OCI-LY7 (cell line): ENCODE data around the gene SH3RF3. TPM values are rescaled to one million over a fixed set of nuclear protein-coding genes. Genes with fewer than 3 reads are reported as not detected.

ENCODE experiments used
- BruUV-seq: library from RNA; stranded (reverse); fragments of 400-500 nt; replicated peaks from 2 replicates; lab custom pipeline; 2021; lab: Mats Ljungman, UMichigan
- CTCF ChIA-PET: fragments of 300-600 bp; sonication (Branson Sonifier 250); formaldehyde crosslinking; loops from one replicate; lab custom pipeline; 2022; ENCODE audit warnings: antibody characterized with exemption; ENCODE audit not compliant: unreplicated experiment; lab: Charles Lee
- POLR2A ChIA-PET: fragments of 300-600 bp; sonication (Branson Sonifier 250); formaldehyde crosslinking; loops from one replicate; lab custom pipeline; 2022; ENCODE audit warnings: antibody characterized with exemption; lab: Charles Lee
- DNase-seq: peaks from one replicate; pipeline ENCODE4 v3.0.0-alpha.2; 2015; ENCODE audit warnings: low spot score
- H2AFZ ChIP-seq: fragments of 200-600 bp; sonication (generic), shearing (Covaris generic); 2 replicates; pipeline ENCODE4 v1.6.1; 2014; ENCODE audit warnings: mild to moderate bottlenecking, antibody characterized with exemption, low read length, moderate library complexity
- H3K27ac ChIP-seq: fragments of 200-600 bp; sonication (generic); 2 replicates; pipeline ENCODE4 v1.5.1; 2014; ENCODE audit warnings: mixed run types, low read depth, mild to moderate bottlenecking, moderate library complexity, low read length, inconsistent platforms; ENCODE audit not compliant: poor library complexity, severe bottlenecking
- H3K36me3 ChIP-seq: fragments of 200-600 bp; sonication (generic); 2 replicates; pipeline ENCODE4 v1.6.1; 2014; ENCODE audit warnings: mild to moderate bottlenecking, antibody characterized with exemption, low read length, moderate library complexity, mixed read lengths; ENCODE audit not compliant: insufficient read depth
- H3K4me1 ChIP-seq: fragments of 200-600 bp; sonication (generic); 2 replicates; pipeline ENCODE4 v1.5.1; 2014; ENCODE audit warnings: mild to moderate bottlenecking, low read length; ENCODE audit not compliant: insufficient read depth, poor library complexity, severe bottlenecking
- H3K4me2 ChIP-seq: fragments of 200-600 bp; sonication (generic); 2 replicates; pipeline ENCODE4 v1.6.1; 2014; ENCODE audit warnings: mild to moderate bottlenecking, low read length
- H3K4me3 ChIP-seq: fragments of 200-600 bp; sonication (generic); 2 replicates; pipeline ENCODE4 v1.5.1; 2014; ENCODE audit warnings: mild to moderate bottlenecking, low read depth, low read length; ENCODE audit not compliant: poor library complexity, severe bottlenecking
- H3K79me2 ChIP-seq: fragments of 200-600 bp; sonication (generic); 2 replicates; pipeline ENCODE4 v1.6.1; 2016; ENCODE audit warnings: low read depth, mild to moderate bottlenecking, low read length, moderate library complexity, mixed read lengths; ENCODE audit not compliant: insufficient read depth
- H3K9me2 ChIP-seq: fragments of 200-600 bp; sonication (generic); 2 replicates; pipeline ENCODE4 v1.6.1; 2016; ENCODE audit warnings: mild to moderate bottlenecking, low read length, mixed read lengths; ENCODE audit not compliant: insufficient read depth
- H3K9me3 ChIP-seq: fragments of 200-600 bp; sonication (generic); 2 replicates; pipeline ENCODE4 v1.6.1; 2014; ENCODE audit warnings: mild to moderate bottlenecking, mixed run types, low read length, mixed read lengths
- H4K20me1 ChIP-seq: fragments of 200-600 bp; sonication (generic); 2 replicates; pipeline ENCODE4 v1.6.1; 2014; ENCODE audit warnings: mild to moderate bottlenecking, antibody characterized with exemption, low read length, moderate library complexity, mixed read lengths; ENCODE audit not compliant: insufficient read depth
- EZH2phosphoT487 ChIP-seq: fragments of 200-600 bp; sonication (generic); IDR thresholded peaks from 2 replicates; pipeline ENCODE4 v1.6.1; 2018; ENCODE audit warnings: low read depth, borderline replicate concordance, mild to moderate bottlenecking, mixed run types, antibody characterized with exemption, low read length, moderate library complexity, mixed read lengths
- intact Hi-C: fragments of 100-400 bp; cut with micrococcal nuclease; formaldehyde crosslinking; loops from one replicate; pipeline ENCODE4 v1.10.0; 2022; ENCODE audit not compliant: unreplicated experiment
- total RNA-seq, 2 experiments: library from RNA; depleted of rRNA in 1 of 2; stranded (reverse); fragments of >200 nt in 1 of 2; shearing (Covaris generic) in 1 of 2; gene quantifications; 2 replicates each; pipeline ENCODE4 v1.2.3, GENCODE V29; 2014 to 2022
- TF ChIP-seq, protein P1 (sequence below): fragments of 200-600 bp; sonication (generic); conservative IDR thresholded peaks from 2 replicates; pipeline ENCODE4 v1.5.1; 2014; ENCODE audit warnings: mild to moderate bottlenecking, antibody characterized with exemption, low read length, moderate library complexity, mixed read lengths

The SH3RF3 gene
- total RNA-seq, 2 experiments from 2014 or later = not detected

DNA sequence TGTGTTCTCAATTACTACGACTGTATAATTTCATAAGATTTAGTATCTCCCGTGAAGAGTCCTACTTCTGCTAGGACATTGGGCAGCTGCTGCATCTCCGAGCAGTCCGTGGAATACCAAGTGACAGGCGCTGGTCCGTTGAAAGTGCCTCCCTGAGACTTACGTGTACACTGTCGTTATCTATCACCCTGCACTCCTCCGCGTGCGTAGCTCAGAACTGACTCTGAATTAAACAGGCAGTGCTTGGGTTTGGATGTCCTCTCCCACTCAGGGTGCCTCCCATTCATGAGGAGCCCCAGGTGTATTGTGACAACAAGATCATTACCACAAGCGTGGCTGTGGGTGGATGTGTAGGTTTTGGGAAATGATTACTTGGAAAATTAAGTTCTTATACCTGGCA, 148.4 kb downstream of the SH3RF3 start:
- H3K9me2 ChIP-seq = no peaks in the 10 kb centered on the region
- H3K4me2 ChIP-seq = no peak overlapping the region
- ChIA-PET POLR2A (no interaction called here), CTCF (no interaction called here)
- H3K9me3 ChIP-seq = no peaks in the 10 kb centered on the region
- H3K27ac ChIP-seq = no peak overlapping the region
- H3K4me3 ChIP-seq = no peak overlapping the region
- intact Hi-C loops = no loop called here
- no peak for DNase-seq
- H3K36me3 ChIP-seq = no peaks in the 10 kb centered on the region
- BruUV-seq = no TSS peak
- no peaks in the 10 kb centered on the region for H4K20me1 ChIP-seq
- H3K4me1 ChIP-seq = no peaks in the 10 kb centered on the region
- H2AFZ ChIP-seq = no peak overlapping the region
- no peaks in the 10 kb centered on the region for H3K79me2 ChIP-seq
- TF ChIP-seq, protein P1, sequence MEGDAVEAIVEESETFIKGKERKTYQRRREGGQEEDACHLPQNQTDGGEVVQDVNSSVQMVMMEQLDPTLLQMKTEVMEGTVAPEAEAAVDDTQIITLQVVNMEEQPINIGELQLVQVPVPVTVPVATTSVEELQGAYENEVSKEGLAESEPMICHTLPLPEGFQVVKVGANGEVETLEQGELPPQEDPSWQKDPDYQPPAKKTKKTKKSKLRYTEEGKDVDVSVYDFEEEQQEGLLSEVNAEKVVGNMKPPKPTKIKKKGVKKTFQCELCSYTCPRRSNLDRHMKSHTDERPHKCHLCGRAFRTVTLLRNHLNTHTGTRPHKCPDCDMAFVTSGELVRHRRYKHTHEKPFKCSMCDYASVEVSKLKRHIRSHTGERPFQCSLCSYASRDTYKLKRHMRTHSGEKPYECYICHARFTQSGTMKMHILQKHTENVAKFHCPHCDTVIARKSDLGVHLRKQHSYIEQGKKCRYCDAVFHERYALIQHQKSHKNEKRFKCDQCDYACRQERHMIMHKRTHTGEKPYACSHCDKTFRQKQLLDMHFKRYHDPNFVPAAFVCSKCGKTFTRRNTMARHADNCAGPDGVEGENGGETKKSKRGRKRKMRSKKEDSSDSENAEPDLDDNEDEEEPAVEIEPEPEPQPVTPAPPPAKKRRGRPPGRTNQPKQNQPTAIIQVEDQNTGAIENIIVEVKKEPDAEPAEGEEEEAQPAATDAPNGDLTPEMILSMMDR = no peak
- TF ChIP-seq EZH2phosphoT487 = no peak

GRCh38 chr2:109279243-109279860, 150.3 kb downstream of the SH3RF3 start:
- no peak for DNase-seq
- Histone ChIP-seq H3K9me2 (no peaks in the 10 kb centered on the region), H3K79me2 (no peaks in the 10 kb centered on the region), H3K4me1 (no peaks in the 10 kb centered on the region), H3K27ac (no peak overlapping the region), H4K20me1 (no peaks in the 10 kb centered on the region), H3K9me3 (no peaks in the 10 kb centered on the region), H2AFZ (no peak overlapping the region), H3K4me2 (no peak overlapping the region), H3K4me3 (no peak overlapping the region), H3K36me3 (no peaks in the 10 kb centered on the region)
- no peak for TF ChIP-seq EZH2phosphoT487
- BruUV-seq = no TSS peak
- CTCF ChIA-PET = no interaction called here
- intact Hi-C loops = no loop called here
- POLR2A ChIA-PET = no interaction called here

DNA sequence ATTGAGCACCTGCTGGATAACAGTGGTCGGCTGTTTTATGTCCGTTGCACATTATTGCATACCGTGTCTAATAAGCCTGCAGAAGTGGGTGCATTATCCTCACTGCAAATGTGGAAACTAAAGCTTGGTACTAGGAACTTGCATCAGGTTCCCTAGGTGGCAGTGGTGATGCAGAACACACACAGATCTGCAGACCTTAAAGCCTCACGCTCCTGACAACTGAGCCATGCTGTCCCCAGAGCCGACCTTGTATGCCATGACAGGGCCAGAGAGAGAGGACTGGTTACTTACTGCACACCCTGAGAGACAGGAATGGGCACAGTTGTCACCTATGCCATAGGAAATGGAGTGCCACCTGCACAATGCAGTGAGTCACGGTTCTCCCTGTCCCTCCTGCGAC, 151.8 kb downstream of the SH3RF3 start:
- no peak overlapping the region for H3K4me2 ChIP-seq
- H3K79me2 ChIP-seq = no peaks in the 10 kb centered on the region
- ChIA-PET CTCF (no interaction called here), POLR2A (no interaction called here)
- H2AFZ ChIP-seq = no peak overlapping the region
- H3K4me1 ChIP-seq = no peaks in the 10 kb centered on the region
- no peak overlapping the region for H3K27ac ChIP-seq
- no peaks in the 10 kb centered on the region for H3K36me3 ChIP-seq
- BruUV-seq = no TSS peak
- H4K20me1 ChIP-seq = no peaks in the 10 kb centered on the region
- no peak for TF ChIP-seq EZH2phosphoT487
- TF ChIP-seq, protein P1 = no peak
- no peaks in the 10 kb centered on the region for H3K9me3 ChIP-seq
- H3K4me3 ChIP-seq = no peak overlapping the region
- DNase-seq = no peak
- H3K9me2 ChIP-seq = no peaks in the 10 kb centered on the region
- intact Hi-C loops = loop anchor here (10.0 kb wide), 1 partner anchor 146 kb away; no protein-coding TSS in a partner anchor
